IPS DF 6.9 (cell line): ENCODE data around the gene RAVER1.
"Not testable (repeated sequence)": the region's sequence is repeated elsewhere in the genome, so short reads cannot be mapped to it uniquely, and the experiment has no call there.

Experiments used
- DNase-seq: peaks from one replicate; pipeline ENCODE4 v3.0.0-alpha.2; 2013; ENCODE audit warnings: low read depth, low spot score
- H3K27ac ChIP-seq: one replicate; pipeline ENCODE4 v1.5.1; 2013; ENCODE audit warnings: low read length, control low read depth
- H3K27me3 ChIP-seq: 2 replicates; pipeline ENCODE4 v1.6.1; 2013; ENCODE audit warnings: mild to moderate bottlenecking, low read length; ENCODE audit not compliant: control insufficient read depth, insufficient read depth
- H3K36me3 ChIP-seq: 2 replicates; pipeline ENCODE4 v1.6.1; 2013; ENCODE audit warnings: low read length; ENCODE audit not compliant: control insufficient read depth, insufficient read depth
- H3K4me1 ChIP-seq: 2 replicates; pipeline ENCODE4 v1.6.1; 2013; ENCODE audit warnings: low read length; ENCODE audit not compliant: control insufficient read depth, insufficient read depth
- H3K4me3 ChIP-seq: 2 replicates; pipeline ENCODE4 v1.5.1; 2013; ENCODE audit warnings: mild to moderate bottlenecking, low read length
- H3K9me3 ChIP-seq: 2 replicates; pipeline ENCODE4 v1.6.1; 2013; ENCODE audit warnings: low read length, inconsistent platforms; ENCODE audit not compliant: control insufficient read depth, insufficient read depth
- WGBS: extraction: QIAGEN DNeasy Blood & Tissue Kit; methylation state at CpG from one replicate; pipeline ENCODE4 v1.1.7; 2013; ENCODE audit warnings: mixed read lengths, missing lambda C conversion rate; ENCODE audit not compliant: insufficient read length, insufficient coverage; 5-methylcytosine and 5-hydroxymethylcytosine counted together

The RAVER1 gene

GRCh38 chr19:10332965-10333757, at the start of gene RAVER1:
Gene RAVER1 (minus strand): TSS chr19:10333529. CDS start chr19:10333507, 22 bp downstream.
- Histone ChIP-seq H3K36me3 (peaks cover 18% of the 10 kb centered on the region), H3K9me3 (no peaks in the 10 kb centered on the region), H3K27me3 (no peaks in the 10 kb centered on the region), H3K27ac (no peak within 1 kb of the TSS), H3K4me3 (peak within 1 kb of the TSS; percentile 95), H3K4me1 (peaks cover 6% of the 10 kb centered on the region)
- WGBS, result no CpG with 5 or more reads among the region's 82 CpGs
- peak; percentile 85 for DNase-seq

- H3K27ac ChIP-seq, H3K9me3 ChIP-seq, H3K4me3 ChIP-seq, DNase-seq, H3K4me1 ChIP-seq, H3K36me3 ChIP-seq, H3K27me3 ChIP-seq: not testable (repeated sequence)
- WGBS, result no CpG with 5 or more reads among the region's 8 CpGs
Measured at GRCh38 chr19:10383223-10383499, 49.8 kb upstream of the RAVER1 start.

GRCh38 chr19:10380313-10381102, 47.2 kb upstream of the RAVER1 start, which contains the start of gene TYK2:
Gene TYK2 (minus strand): TSS chr19:10380572. CDS start chr19:10378406, 2,166 bp downstream.
- peak; percentile 98 for DNase-seq
- H3K4me3 ChIP-seq, result peak within 1 kb of the TSS; percentile 73
- no peaks in the 10 kb centered on the region for H3K9me3 ChIP-seq
- no peaks in the 10 kb centered on the region for H3K27me3 ChIP-seq
- no CpG with 5 or more reads among the region's 58 CpGs for WGBS
- H3K27ac ChIP-seq, result no peak within 1 kb of the TSS
- no peaks in the 10 kb centered on the region for H3K36me3 ChIP-seq
- no peaks in the 10 kb centered on the region for H3K4me1 ChIP-seq

GRCh38 chr19:10379880-10380312, 46.6 kb upstream of the RAVER1 start:
- Histone ChIP-seq H3K4me1 (no peaks in the 10 kb centered on the region), H3K27me3 (no peaks in the 10 kb centered on the region), H3K27ac (no peak overlapping the region), H3K4me3 (peak overlapping the region; percentile 73), H3K36me3 (no peaks in the 10 kb centered on the region), H3K9me3 (no peaks in the 10 kb centered on the region)
- no CpG with 5 or more reads among the region's 10 CpGs for WGBS
- no peak for DNase-seq

- H3K27me3 ChIP-seq, result no peaks in the 10 kb centered on the region
- no peaks in the 10 kb centered on the region for H3K9me3 ChIP-seq
- H3K4me1 ChIP-seq, result no peaks in the 10 kb centered on the region
- H3K4me3 ChIP-seq, result no peak overlapping the region
- no peak overlapping the region for H3K27ac ChIP-seq
- no peaks in the 10 kb centered on the region for H3K36me3 ChIP-seq
- DNase-seq, result no peak
- no CpG with 5 or more reads among the region's 8 CpGs for WGBS
Measured at GRCh38 chr19:10378124-10378523, 44.8 kb upstream of the RAVER1 start.

GRCh38 chr19:10377140-10377640, 43.9 kb upstream of the RAVER1 start:
- not testable (repeated sequence) for H3K27me3 ChIP-seq, H3K9me3 ChIP-seq, DNase-seq, H3K4me3 ChIP-seq, H3K36me3 ChIP-seq, H3K4me1 ChIP-seq, H3K27ac ChIP-seq
- WGBS, result no CpG with 5 or more reads among the region's 2 CpGs

GRCh38 chr19:10374931-10375330, 41.6 kb upstream of the RAVER1 start:
- no peak overlapping the region for H3K27ac ChIP-seq
- H3K9me3 ChIP-seq, result no peaks in the 10 kb centered on the region
- no CpG with 5 or more reads among the region's 5 CpGs for WGBS
- no peaks in the 10 kb centered on the region for H3K4me1 ChIP-seq
- H3K27me3 ChIP-seq, result no peaks in the 10 kb centered on the region
- DNase-seq, result no peak
- H3K4me3 ChIP-seq, result no peak overlapping the region
- no peaks in the 10 kb centered on the region for H3K36me3 ChIP-seq

- no peaks in the 10 kb centered on the region for H3K36me3 ChIP-seq
- no peak overlapping the region for H3K27ac ChIP-seq
- no peak overlapping the region for H3K4me3 ChIP-seq
- no peaks in the 10 kb centered on the region for H3K9me3 ChIP-seq
- no peak for DNase-seq
- H3K27me3 ChIP-seq, result no peaks in the 10 kb centered on the region
- no CpG with 5 or more reads among the region's 3 CpGs for WGBS
- no peaks in the 10 kb centered on the region for H3K4me1 ChIP-seq
Measured at GRCh38 chr19:10372690-10373089, 39.4 kb upstream of the RAVER1 start.

- WGBS, result no CpG with 5 or more reads among the region's 15 CpGs
- no peaks in the 10 kb centered on the region for H3K9me3 ChIP-seq
- H3K4me3 ChIP-seq, result no peak overlapping the region
- no peak for DNase-seq
- H3K4me1 ChIP-seq, result no peaks in the 10 kb centered on the region
- H3K27me3 ChIP-seq, result no peaks in the 10 kb centered on the region
- H3K27ac ChIP-seq, result no peak overlapping the region
- H3K36me3 ChIP-seq, result peaks cover 16% of the 10 kb centered on the region; the same call in 1 of the 2 replicates
Measured at GRCh38 chr19:10368101-10368803, 34.9 kb upstream of the RAVER1 start.

- H3K36me3 ChIP-seq, result peaks cover 16% of the 10 kb centered on the region; the same call in 1 of the 2 replicates
- DNase-seq, H3K27ac ChIP-seq, H3K4me1 ChIP-seq, H3K27me3 ChIP-seq, H3K4me3 ChIP-seq, H3K9me3 ChIP-seq: not testable (repeated sequence)
- WGBS, result no CpG with 5 or more reads among the region's 4 CpGs
Measured at GRCh38 chr19:10366950-10367512, 33.7 kb upstream of the RAVER1 start.
